ENCODE data around the gene KIAA1958.

Gene KIAA1958

DNA sequence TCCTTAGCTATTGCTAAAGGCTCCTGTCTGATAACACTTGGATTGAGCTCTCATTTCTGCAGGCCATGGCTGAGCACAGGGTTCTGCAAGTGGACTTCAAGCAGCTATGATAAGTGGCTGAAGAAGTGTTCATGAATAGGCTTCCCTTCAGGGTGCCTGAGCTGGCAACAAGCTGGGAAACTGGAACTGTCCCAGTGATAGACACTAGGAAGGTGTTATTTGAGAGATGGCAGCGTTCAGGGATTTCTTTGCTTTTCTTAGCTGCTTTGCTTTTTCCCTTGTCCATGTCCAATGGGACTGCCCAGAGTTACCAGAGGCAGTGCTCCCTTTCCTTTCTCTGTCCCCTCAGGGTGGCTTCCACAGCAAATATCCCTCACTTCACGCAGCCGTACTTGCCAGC is 155.5 kb downstream of the KIAA1958 start:
- no peak for DNase-seq (ENCODE audit: low read depth)
- TF ChIP-seq, protein P1, sequence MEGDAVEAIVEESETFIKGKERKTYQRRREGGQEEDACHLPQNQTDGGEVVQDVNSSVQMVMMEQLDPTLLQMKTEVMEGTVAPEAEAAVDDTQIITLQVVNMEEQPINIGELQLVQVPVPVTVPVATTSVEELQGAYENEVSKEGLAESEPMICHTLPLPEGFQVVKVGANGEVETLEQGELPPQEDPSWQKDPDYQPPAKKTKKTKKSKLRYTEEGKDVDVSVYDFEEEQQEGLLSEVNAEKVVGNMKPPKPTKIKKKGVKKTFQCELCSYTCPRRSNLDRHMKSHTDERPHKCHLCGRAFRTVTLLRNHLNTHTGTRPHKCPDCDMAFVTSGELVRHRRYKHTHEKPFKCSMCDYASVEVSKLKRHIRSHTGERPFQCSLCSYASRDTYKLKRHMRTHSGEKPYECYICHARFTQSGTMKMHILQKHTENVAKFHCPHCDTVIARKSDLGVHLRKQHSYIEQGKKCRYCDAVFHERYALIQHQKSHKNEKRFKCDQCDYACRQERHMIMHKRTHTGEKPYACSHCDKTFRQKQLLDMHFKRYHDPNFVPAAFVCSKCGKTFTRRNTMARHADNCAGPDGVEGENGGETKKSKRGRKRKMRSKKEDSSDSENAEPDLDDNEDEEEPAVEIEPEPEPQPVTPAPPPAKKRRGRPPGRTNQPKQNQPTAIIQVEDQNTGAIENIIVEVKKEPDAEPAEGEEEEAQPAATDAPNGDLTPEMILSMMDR (IDR thresholded peaks at IDR 0.05; ENCODE audit: low read depth, low read length, missing control alignments), result no peak
- H3K4me3 ChIP-seq (ENCODE audit: low read depth, low read length), result no peak overlapping the region

DNA sequence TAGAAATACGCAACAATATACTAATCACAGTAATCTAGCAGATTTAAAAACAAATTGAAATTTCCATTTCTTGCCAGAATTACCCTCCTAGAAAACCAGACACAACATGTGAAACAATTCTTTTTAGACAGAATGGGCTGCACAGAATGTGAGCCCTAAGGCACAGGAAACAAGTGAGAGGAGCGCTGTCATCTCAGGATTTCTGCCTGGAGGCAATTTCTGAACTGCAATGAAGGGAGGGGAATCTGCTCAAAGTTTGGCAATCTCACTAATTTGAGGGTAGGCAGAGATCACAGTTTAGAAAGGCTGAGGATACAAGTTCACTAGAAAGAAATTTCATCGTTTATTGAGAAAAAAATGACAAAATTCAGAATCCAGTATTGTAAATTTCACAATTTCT is 161.0 kb downstream of the KIAA1958 start:
- TF ChIP-seq, protein P1 (IDR thresholded peaks at IDR 0.05; ENCODE audit: low read depth, low read length, missing control alignments), result no peak
- DNase-seq (ENCODE audit: low read depth), result no peak
- no peak overlapping the region for H3K4me3 ChIP-seq (ENCODE audit: low read depth, low read length)

DNA sequence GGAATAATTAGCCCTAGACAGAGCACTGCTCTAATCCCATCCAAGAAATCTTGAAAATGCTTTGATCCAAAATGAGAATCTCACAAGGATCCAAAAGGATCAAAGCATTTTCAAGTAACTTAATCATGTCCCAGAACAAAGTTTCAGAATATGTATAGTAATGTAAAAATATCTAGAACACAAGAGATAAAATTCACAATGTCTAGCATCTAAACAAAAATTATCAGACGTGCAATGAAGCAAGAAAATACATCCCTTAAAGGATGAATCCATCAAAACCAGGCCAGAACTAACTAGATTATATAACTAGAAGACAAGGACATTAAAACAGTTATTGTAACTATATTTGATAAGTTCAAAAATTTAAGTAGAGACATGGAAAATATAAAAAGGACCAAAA is 162.0 kb downstream of the KIAA1958 start:
- DNase-seq (ENCODE audit: low read depth), result no peak
- TF ChIP-seq, protein P1 (IDR thresholded peaks at IDR 0.05; ENCODE audit: low read depth, low read length, missing control alignments), result no peak
- no peak overlapping the region for H3K4me3 ChIP-seq (ENCODE audit: low read depth, low read length)

DNA sequence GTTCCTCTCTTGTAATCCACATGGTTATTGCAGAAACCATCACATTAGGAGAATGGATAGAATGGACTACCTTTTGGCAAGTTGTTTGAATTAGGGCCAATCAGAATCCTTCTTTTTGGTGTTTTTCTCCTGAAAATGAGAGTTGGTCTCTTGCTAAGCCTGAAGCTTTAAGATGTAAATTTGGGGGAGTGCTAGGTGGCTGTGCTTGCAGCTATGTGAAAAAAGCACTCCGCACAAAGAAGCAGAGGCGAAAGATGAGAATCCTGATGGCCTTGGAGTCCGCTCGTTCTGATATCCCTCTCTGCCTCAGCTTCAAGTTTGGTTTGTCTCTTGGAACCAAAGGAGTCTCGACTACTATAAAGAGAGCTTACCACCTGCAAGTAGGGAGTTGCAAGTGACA is 167.7 kb downstream of the KIAA1958 start:
- TF ChIP-seq, protein P1 (IDR thresholded peaks at IDR 0.05; ENCODE audit: low read depth, low read length, missing control alignments), result no peak
- no peak overlapping the region for H3K4me3 ChIP-seq (ENCODE audit: low read depth, low read length)

DNA sequence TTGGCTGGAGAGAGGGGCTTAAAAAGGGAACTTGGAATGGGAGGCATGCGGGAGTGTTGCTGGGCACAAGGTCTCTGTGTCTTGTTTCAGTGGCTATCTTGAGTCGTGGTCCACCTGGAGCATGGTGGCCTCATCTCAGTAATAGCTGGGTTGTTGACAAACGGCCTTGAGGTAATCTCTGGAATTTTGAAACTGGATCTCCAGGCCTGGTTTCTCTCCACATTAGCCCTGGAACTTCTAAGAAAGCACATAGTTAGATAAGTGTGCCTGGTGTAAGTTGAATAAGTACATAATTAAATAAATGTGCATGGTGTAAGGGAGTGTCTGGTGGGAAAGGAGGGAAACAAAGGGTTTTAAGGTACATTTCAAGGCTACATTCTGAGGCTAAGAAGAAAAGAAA is 169.0 kb downstream of the KIAA1958 start:
- DNase-seq (ENCODE audit: low read depth), result no peak
- H3K4me3 ChIP-seq (ENCODE audit: low read depth, low read length), result no peak overlapping the region
- TF ChIP-seq, protein P1 (IDR thresholded peaks at IDR 0.05; ENCODE audit: low read depth, low read length, missing control alignments), result no peak

More for the DNA sequence above, 167.7 kb downstream of the KIAA1958 start:
- no peak for DNase-seq (ENCODE audit: low read depth)

DNA sequence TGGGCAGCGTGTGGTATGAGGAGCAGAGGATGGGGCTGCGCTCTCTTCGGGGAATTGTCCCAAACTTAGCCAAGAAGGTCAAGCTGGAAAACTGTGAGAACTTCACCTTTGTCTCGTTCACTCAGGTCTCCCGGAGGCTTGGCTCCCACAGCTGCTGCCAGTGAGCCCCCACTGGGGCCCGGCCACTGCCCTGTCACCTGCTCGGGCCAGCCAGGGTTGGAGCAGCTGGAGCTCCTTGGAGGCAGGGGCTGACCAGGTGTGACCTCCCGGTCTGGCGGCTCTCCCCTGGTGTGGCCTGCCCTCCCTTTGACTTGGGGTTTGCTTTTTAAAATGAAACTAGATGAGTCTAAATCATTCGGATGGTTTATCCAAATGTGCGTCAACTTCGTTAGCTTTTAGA is 173.3 kb downstream of the KIAA1958 start:
- DNase-seq (ENCODE audit: low read depth), result no peak
- no peak overlapping the region for H3K4me3 ChIP-seq (ENCODE audit: low read depth, low read length)
- TF ChIP-seq, protein P1 (IDR thresholded peaks at IDR 0.05; ENCODE audit: low read depth, low read length, missing control alignments), result no peak

DNA sequence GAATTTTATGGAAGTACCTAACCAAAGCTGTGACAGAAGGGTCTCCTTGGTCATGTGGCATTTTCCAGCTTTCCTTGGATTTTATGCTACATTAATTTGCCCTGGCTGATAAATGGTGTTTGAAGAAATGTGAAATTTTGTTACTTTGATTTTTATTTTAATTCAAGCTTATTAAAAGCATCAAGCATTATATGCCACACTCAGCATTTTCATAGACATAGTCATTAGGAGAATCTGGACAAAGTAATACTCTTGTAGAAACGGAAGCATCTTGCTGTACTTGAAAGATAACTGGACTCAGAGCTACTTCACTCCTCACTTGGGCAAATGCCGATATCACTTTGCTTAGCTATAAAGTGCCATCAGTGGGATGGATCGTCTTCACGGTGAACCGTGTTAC is 177.1 kb downstream of the KIAA1958 start:
- TF ChIP-seq, protein P1 (IDR thresholded peaks at IDR 0.05; ENCODE audit: low read depth, low read length, missing control alignments), result no peak
- no peak for DNase-seq (ENCODE audit: low read depth)
- no peak overlapping the region for H3K4me3 ChIP-seq (ENCODE audit: low read depth, low read length)
